Measurements from ENCODE around the gene PROCA1. TPM values are rescaled to one million over a fixed set of nuclear protein-coding genes. Genes with fewer than 3 reads are reported as not detected.
A peak's percentile ranks its signal among the peaks of the same experiment; 100 is the strongest.

PROCA1 gene
- total and polyA plus RNA-seq, 9 of the 15 experiments (the other 6 are each of a cell fraction or from before 2014, with no cell fraction given), result 0.78 to 16.2 (median 5.6) TPM

DNA sequence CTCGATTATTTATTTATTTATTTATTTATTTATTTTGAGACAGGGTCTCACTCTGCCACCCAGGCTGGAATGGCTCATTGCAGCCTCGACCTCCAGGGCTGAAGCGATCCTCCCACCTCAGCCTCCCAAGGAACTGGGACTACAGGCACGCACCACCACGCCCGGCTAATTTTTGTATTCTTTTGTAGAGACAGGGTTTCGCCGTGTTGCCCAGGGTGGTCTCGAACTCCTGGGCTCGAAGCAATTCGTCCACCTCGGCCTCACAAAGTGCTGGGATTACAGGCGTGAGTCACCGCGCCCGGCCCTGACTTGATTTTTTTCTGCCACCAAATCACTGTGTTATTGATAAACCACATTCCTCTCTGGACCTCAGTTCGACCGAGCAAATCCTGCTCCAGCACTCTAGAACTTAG is 7.3 kb upstream of the PROCA1 start (continued):
- TF ChIP-seq, protein P1, sequence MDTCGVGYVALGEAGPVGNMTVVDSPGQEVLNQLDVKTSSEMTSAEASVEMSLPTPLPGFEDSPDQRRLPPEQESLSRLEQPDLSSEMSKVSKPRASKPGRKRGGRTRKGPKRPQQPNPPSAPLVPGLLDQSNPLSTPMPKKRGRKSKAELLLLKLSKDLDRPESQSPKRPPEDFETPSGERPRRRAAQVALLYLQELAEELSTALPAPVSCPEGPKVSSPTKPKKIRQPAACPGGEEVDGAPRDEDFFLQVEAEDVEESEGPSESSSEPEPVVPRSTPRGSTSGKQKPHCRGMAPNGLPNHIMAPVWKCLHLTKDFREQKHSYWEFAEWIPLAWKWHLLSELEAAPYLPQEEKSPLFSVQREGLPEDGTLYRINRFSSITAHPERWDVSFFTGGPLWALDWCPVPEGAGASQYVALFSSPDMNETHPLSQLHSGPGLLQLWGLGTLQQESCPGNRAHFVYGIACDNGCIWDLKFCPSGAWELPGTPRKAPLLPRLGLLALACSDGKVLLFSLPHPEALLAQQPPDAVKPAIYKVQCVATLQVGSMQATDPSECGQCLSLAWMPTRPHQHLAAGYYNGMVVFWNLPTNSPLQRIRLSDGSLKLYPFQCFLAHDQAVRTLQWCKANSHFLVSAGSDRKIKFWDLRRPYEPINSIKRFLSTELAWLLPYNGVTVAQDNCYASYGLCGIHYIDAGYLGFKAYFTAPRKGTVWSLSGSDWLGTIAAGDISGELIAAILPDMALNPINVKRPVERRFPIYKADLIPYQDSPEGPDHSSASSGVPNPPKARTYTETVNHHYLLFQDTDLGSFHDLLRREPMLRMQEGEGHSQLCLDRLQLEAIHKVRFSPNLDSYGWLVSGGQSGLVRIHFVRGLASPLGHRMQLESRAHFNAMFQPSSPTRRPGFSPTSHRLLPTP (IDR thresholded peaks at IDR 0.05; ENCODE audit: borderline replicate concordance, extremely low read depth, insufficient read length), result peak; percentile 36
- 0 out of 2 replicates have a peak, but pooled peaks have one; percentile 41 for TF ChIP-seq ZNF3 (CRISPR knock-in tag; IDR thresholded peaks at IDR 0.05)
- no peak for TF ChIP-seq MED1 (CRISPR knock-in tag; IDR thresholded peaks at IDR 0.05; ENCODE audit: borderline replicate concordance)
- TF ChIP-seq, protein P2, sequence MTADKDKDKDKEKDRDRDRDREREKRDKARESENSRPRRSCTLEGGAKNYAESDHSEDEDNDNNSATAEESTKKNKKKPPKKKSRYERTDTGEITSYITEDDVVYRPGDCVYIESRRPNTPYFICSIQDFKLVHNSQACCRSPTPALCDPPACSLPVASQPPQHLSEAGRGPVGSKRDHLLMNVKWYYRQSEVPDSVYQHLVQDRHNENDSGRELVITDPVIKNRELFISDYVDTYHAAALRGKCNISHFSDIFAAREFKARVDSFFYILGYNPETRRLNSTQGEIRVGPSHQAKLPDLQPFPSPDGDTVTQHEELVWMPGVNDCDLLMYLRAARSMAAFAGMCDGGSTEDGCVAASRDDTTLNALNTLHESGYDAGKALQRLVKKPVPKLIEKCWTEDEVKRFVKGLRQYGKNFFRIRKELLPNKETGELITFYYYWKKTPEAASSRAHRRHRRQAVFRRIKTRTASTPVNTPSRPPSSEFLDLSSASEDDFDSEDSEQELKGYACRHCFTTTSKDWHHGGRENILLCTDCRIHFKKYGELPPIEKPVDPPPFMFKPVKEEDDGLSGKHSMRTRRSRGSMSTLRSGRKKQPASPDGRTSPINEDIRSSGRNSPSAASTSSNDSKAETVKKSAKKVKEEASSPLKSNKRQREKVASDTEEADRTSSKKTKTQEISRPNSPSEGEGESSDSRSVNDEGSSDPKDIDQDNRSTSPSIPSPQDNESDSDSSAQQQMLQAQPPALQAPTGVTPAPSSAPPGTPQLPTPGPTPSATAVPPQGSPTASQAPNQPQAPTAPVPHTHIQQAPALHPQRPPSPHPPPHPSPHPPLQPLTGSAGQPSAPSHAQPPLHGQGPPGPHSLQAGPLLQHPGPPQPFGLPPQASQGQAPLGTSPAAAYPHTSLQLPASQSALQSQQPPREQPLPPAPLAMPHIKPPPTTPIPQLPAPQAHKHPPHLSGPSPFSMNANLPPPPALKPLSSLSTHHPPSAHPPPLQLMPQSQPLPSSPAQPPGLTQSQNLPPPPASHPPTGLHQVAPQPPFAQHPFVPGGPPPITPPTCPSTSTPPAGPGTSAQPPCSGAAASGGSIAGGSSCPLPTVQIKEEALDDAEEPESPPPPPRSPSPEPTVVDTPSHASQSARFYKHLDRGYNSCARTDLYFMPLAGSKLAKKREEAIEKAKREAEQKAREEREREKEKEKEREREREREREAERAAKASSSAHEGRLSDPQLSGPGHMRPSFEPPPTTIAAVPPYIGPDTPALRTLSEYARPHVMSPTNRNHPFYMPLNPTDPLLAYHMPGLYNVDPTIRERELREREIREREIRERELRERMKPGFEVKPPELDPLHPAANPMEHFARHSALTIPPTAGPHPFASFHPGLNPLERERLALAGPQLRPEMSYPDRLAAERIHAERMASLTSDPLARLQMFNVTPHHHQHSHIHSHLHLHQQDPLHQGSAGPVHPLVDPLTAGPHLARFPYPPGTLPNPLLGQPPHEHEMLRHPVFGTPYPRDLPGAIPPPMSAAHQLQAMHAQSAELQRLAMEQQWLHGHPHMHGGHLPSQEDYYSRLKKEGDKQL (CRISPR knock-in tag; IDR thresholded peaks at IDR 0.05; ENCODE audit: borderline replicate concordance), result no peak
- TF ChIP-seq MEIS2 (IDR thresholded peaks at IDR 0.05; ENCODE audit: partially characterized antibody), result no peak
- TF ChIP-seq, protein P3, sequence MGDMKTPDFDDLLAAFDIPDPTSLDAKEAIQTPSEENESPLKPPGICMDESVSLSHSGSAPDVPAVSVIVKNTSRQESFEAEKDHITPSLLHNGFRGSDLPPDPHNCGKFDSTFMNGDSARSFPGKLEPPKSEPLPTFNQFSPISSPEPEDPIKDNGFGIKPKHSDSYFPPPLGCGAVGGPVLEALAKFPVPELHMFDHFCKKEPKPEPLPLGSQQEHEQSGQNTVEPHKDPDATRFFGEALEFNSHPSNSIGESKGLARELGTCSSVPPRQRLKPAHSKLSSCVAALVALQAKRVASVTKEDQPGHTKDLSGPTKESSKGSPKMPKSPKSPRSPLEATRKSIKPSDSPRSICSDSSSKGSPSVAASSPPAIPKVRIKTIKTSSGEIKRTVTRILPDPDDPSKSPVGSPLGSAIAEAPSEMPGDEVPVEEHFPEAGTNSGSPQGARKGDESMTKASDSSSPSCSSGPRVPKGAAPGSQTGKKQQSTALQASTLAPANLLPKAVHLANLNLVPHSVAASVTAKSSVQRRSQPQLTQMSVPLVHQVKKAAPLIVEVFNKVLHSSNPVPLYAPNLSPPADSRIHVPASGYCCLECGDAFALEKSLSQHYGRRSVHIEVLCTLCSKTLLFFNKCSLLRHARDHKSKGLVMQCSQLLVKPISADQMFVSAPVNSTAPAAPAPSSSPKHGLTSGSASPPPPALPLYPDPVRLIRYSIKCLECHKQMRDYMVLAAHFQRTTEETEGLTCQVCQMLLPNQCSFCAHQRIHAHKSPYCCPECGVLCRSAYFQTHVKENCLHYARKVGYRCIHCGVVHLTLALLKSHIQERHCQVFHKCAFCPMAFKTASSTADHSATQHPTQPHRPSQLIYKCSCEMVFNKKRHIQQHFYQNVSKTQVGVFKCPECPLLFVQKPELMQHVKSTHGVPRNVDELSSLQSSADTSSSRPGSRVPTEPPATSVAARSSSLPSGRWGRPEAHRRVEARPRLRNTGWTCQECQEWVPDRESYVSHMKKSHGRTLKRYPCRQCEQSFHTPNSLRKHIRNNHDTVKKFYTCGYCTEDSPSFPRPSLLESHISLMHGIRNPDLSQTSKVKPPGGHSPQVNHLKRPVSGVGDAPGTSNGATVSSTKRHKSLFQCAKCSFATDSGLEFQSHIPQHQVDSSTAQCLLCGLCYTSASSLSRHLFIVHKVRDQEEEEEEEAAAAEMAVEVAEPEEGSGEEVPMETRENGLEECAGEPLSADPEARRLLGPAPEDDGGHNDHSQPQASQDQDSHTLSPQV (IDR thresholded peaks at IDR 0.05), result no peak
- peak; percentile 55; the same call in 1 of the 2 replicates for TF ChIP-seq HLTF (IDR thresholded peaks at IDR 0.05)
- TF ChIP-seq CBFA2T3 (IDR thresholded peaks at IDR 0.05), result no peak
- TF ChIP-seq KHSRP (IDR thresholded peaks at IDR 0.05), result no peak
- 0 out of 2 replicates have a peak, but pooled peaks have one; percentile 27 for TF ChIP-seq SMAD4 (CRISPR knock-in tag; conservative IDR thresholded peaks at IDR 0.05)
- TF ChIP-seq, protein P4, sequence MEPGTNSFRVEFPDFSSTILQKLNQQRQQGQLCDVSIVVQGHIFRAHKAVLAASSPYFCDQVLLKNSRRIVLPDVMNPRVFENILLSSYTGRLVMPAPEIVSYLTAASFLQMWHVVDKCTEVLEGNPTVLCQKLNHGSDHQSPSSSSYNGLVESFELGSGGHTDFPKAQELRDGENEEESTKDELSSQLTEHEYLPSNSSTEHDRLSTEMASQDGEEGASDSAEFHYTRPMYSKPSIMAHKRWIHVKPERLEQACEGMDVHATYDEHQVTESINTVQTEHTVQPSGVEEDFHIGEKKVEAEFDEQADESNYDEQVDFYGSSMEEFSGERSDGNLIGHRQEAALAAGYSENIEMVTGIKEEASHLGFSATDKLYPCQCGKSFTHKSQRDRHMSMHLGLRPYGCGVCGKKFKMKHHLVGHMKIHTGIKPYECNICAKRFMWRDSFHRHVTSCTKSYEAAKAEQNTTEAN (CRISPR knock-in tag; IDR thresholded peaks at IDR 0.05), result no peak
- no peak for TF ChIP-seq HNRNPUL1 (IDR thresholded peaks at IDR 0.05; ENCODE audit: low read length)
- no peak for TF ChIP-seq ZNF76 (CRISPR knock-in tag; IDR thresholded peaks at IDR 0.05; ENCODE audit: borderline replicate concordance)
- TF ChIP-seq CXXC5 (CRISPR knock-in tag; IDR thresholded peaks at IDR 0.05), result no peak
